CD4-positive, alpha-beta T cell (primary cell): Measurements from ENCODE around the gene C2orf72. TPM values are rescaled to one million over a fixed set of nuclear protein-coding genes. Genes with fewer than 3 reads are reported as not detected.

Experiments used
- ATAC-seq: fragments of 200-7000 bp; cut with Tn5 transposase; one replicate; pipeline ENCODE4 v1.10.0; 2022; ENCODE audit warnings: mild to moderate bottlenecking; ENCODE audit not compliant: poor library complexity
- CTCF ChIA-PET: fragments of 350-600 bp; sonication (Branson Sonifier 250); formaldehyde crosslinking; loops from one replicate; lab custom pipeline; 2021; ENCODE audit warnings: antibody characterized with exemption, inconsistent platforms; lab: Charles Lee
- POLR2A ChIA-PET: fragments of 350-600 bp; sonication (Branson Sonifier 250); formaldehyde crosslinking; loops from one replicate; lab custom pipeline; 2021; ENCODE audit warnings: antibody characterized with exemption, inconsistent platforms; lab: Charles Lee
- DNase-seq, 14 experiments: peaks; one replicate each; pipeline ENCODE4 v3.0.0-alpha.2; 2013 to 2020; ENCODE audit warnings: mixed read lengths in 2 of 14
- H3K27ac ChIP-seq, 2 donors: one replicate each; pipeline versions ENCODE4 v1.5.1 to v1.7.0; 2013; ENCODE audit warnings: low read length in 2 of 2, low read depth in 1 of 2, mild to moderate bottlenecking in 1 of 2
- H3K27me3 ChIP-seq, 2 experiments: 1 replicate in 1 of 2; 2 replicates in 1 of 2; pipeline versions ENCODE4 v1.6.1 to v1.7.0; 2013; ENCODE audit warnings: low read length in 2 of 2, control low read depth in 1 of 2, mild to moderate bottlenecking in 1 of 2, moderate library complexity in 1 of 2; ENCODE audit not compliant: insufficient read depth in 2 of 2, control insufficient read depth in 1 of 2
- H3K36me3 ChIP-seq: one replicate; pipeline ENCODE4 v1.6.1; 2013; ENCODE audit warnings: low read length, control low read depth; ENCODE audit not compliant: insufficient read depth
- H3K4me1 ChIP-seq: one replicate; pipeline ENCODE4 v1.6.1; 2013; ENCODE audit warnings: low read length, control low read depth; ENCODE audit not compliant: insufficient read depth
- H3K4me3 ChIP-seq: one replicate; pipeline ENCODE4 v1.5.1; 2013; ENCODE audit warnings: mild to moderate bottlenecking, low read length, moderate library complexity
- H3K9me3 ChIP-seq, 2 experiments: 1 replicate in 1 of 2; 2 replicates in 1 of 2; pipeline versions ENCODE4 v1.6.1 to v1.7.0; 2013; ENCODE audit warnings: low read length in 2 of 2, mild to moderate bottlenecking in 2 of 2, control low read depth in 1 of 2, moderate library complexity in 1 of 2; ENCODE audit not compliant: control insufficient read depth in 1 of 2, insufficient read depth in 1 of 2
- H3K27ac Mint-ChIP-seq: one replicate; pipeline ENCODE4 v1.8.0; 2020; ENCODE audit warnings: mixed read lengths
- H3K27me3 Mint-ChIP-seq: one replicate; pipeline ENCODE4 v1.8.0; 2021; ENCODE audit warnings: mixed read lengths
- H3K36me3 Mint-ChIP-seq: one replicate; pipeline ENCODE4 v1.8.0; 2021; ENCODE audit warnings: low read depth, mixed read lengths
- H3K4me1 Mint-ChIP-seq: one replicate; pipeline ENCODE4 v1.8.0; 2021; ENCODE audit warnings: low read depth, mixed read lengths
- H3K4me3 Mint-ChIP-seq: one replicate; pipeline ENCODE4 v1.8.0; 2020; ENCODE audit warnings: mild to moderate bottlenecking, mixed read lengths
- H3K9me3 Mint-ChIP-seq: one replicate; pipeline ENCODE4 v1.8.0; 2020; ENCODE audit warnings: mixed read lengths
- intact Hi-C, 2 experiments: fragments of 100-400 bp; cut with DNase I in 1 of 2; cut with micrococcal nuclease in 1 of 2; formaldehyde crosslinking; loops; one replicate each; pipeline versions ENCODE4 v1.15.1 to v1.9.0; 2023 to 2025; cut with DNase I, micrococcal nuclease
- total RNA-seq, 174 experiments: library from RNA in 2 of 174; stranded (reverse) in 2 of 174; gene quantifications; one replicate each; pipeline ENCODE4 v1.2.3 and lab custom pipeline; 2021 to 2026
- TF ChIP-seq, protein P1 (sequence below): fragments of 200-600 bp; IDR thresholded peaks from one replicate; pipeline ENCODE4 v1.8.0; 2022; ENCODE audit warnings: antibody characterized with exemption, mild to moderate bottlenecking

The C2orf72 gene
- total RNA-seq, 2 experiments from 2014 or later: not detected

- Histone ChIP-seq H3K4me1 (no peaks in the 10 kb centered on the region), H3K4me3 (no peak overlapping the region), H3K36me3 (no peaks in the 10 kb centered on the region), H3K27ac (no peak overlapping the region), H3K9me3 (no peaks in the 10 kb centered on the region), H3K27me3 (peaks cover 0 to 4% of the 10 kb centered on the region in 2 experiments)
- ChIA-PET CTCF (no interaction called here), POLR2A (no interaction called here)
- no peak for DNase-seq
- H3K4me1 Mint-ChIP-seq: no peaks in the 10 kb centered on the region
- peaks cover 5% of the 10 kb centered on the region for H3K9me3 Mint-ChIP-seq
- ATAC-seq: no peak
- H3K27ac Mint-ChIP-seq: no peak overlapping the region
- H3K27me3 Mint-ChIP-seq: peaks cover 8% of the 10 kb centered on the region
- no peaks in the 10 kb centered on the region for H3K36me3 Mint-ChIP-seq
- H3K4me3 Mint-ChIP-seq: no peak overlapping the region
- intact Hi-C loops: no loop called here
- TF ChIP-seq, protein P1, sequence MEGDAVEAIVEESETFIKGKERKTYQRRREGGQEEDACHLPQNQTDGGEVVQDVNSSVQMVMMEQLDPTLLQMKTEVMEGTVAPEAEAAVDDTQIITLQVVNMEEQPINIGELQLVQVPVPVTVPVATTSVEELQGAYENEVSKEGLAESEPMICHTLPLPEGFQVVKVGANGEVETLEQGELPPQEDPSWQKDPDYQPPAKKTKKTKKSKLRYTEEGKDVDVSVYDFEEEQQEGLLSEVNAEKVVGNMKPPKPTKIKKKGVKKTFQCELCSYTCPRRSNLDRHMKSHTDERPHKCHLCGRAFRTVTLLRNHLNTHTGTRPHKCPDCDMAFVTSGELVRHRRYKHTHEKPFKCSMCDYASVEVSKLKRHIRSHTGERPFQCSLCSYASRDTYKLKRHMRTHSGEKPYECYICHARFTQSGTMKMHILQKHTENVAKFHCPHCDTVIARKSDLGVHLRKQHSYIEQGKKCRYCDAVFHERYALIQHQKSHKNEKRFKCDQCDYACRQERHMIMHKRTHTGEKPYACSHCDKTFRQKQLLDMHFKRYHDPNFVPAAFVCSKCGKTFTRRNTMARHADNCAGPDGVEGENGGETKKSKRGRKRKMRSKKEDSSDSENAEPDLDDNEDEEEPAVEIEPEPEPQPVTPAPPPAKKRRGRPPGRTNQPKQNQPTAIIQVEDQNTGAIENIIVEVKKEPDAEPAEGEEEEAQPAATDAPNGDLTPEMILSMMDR: no peak
Observed at GRCh38 chr2:231007286-231008098, 29.8 kb upstream of the C2orf72 start.

DNA sequence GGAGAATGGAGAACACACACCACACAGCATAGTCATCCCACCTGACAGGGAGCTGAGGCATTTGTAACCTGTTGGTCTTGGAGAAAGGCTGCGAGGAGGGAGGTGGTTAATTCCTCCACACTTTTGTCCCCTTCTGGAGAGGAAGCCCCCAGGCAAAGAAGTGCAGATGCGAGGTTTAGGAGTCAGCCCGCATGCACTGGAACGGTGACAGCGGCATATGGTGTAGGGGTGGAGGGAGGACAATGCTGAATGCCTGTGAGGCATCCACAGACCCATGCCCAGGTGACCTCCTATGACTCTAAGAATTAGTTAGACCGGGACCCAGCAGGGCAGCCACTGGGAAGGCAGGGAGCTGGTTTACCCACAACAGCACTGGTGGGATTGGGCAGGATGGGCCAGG is 29.2 kb upstream of the C2orf72 start:
- Mint-ChIP-seq H3K27ac (no peak overlapping the region), H3K27me3 (peaks cover 8% of the 10 kb centered on the region)

GRCh38 chr2:231009236-231009919 is 27.9 kb upstream of the C2orf72 start:
- Mint-ChIP-seq H3K4me3 (no peak overlapping the region), H3K4me1 (no peaks in the 10 kb centered on the region), H3K27me3 (peaks cover 6% of the 10 kb centered on the region), H3K36me3 (no peaks in the 10 kb centered on the region), H3K9me3 (peaks cover 5% of the 10 kb centered on the region), H3K27ac (no peak overlapping the region)
- POLR2A ChIA-PET: no interaction called here
- Histone ChIP-seq H3K9me3 (no peaks in the 10 kb centered on the region), H3K4me1 (no peaks in the 10 kb centered on the region), H3K27ac (no peak overlapping the region), H3K4me3 (no peak overlapping the region), H3K27me3 (peaks cover 0 to under 1% of the 10 kb centered on the region in 2 experiments), H3K36me3 (no peaks in the 10 kb centered on the region)
- intact Hi-C loops: no loop called here
- TF ChIP-seq, protein P1: no peak
- CTCF ChIA-PET: no interaction called here
- no peak for ATAC-seq
- DNase-seq: no peak

More for the DNA sequence above, 29.2 kb upstream of the C2orf72 start:
- no peaks in the 10 kb centered on the region for H3K4me1 Mint-ChIP-seq
- H3K4me3 Mint-ChIP-seq: no peak overlapping the region
- intact Hi-C loops: no loop called here
- H3K4me1 ChIP-seq: no peaks in the 10 kb centered on the region
- DNase-seq: no peak
- peaks cover 0 to 2% of the 10 kb centered on the region in 2 experiments for H3K27me3 ChIP-seq
- H3K9me3 ChIP-seq: no peaks in the 10 kb centered on the region
- H3K36me3 Mint-ChIP-seq: no peaks in the 10 kb centered on the region
- ChIA-PET CTCF (no interaction called here), POLR2A (no interaction called here)
- no peak overlapping the region for H3K4me3 ChIP-seq
- H3K9me3 Mint-ChIP-seq: peaks cover 5% of the 10 kb centered on the region
- TF ChIP-seq, protein P1: no peak
- H3K27ac ChIP-seq: no peak overlapping the region
- no peak for ATAC-seq
- H3K36me3 ChIP-seq: no peaks in the 10 kb centered on the region
